NT2/D1 (cell line): ENCODE results near the gene TUBA1C.

ENCODE experiments used
- YY1 ChIP-seq: IDR thresholded peaks from 2 replicates; pipeline ENCODE4 v1.6.1; 2011; ENCODE audit not compliant: insufficient read length, insufficient read depth
- ZNF274 ChIP-seq: IDR thresholded peaks from 2 replicates; pipeline ENCODE4 v1.6.1; 2011; ENCODE audit warnings: mild to moderate bottlenecking, low read depth, low read length

- TF ChIP-seq ZNF274 = no peak
- no peak for TF ChIP-seq YY1
Measured at GRCh38 chr12:49230805-49231194, 34.1 kb upstream of the TUBA1C start.
